Kidney (tissue), 14 donors: ENCODE data around the gene CCDC38. TPM values are rescaled to one million over a fixed set of nuclear protein-coding genes. Genes with fewer than 3 reads are reported as not detected.

Source experiments
- DNase-seq, 5 donors: peaks; one replicate each; pipeline ENCODE4 v3.0.0-alpha.2; 2013 to 2020
- FAIRE-seq: peaks from 2 replicates; lab custom pipeline; 2012; peaks lifted over from hg19 to GRCh38; lab: Jason Lieb, UNC
- H3K27ac ChIP-seq, 2 donors: one replicate each; pipeline ENCODE4 v1.7.0; 2013; ENCODE audit warnings: low read depth in 2 of 2, low read length in 2 of 2, inconsistent platforms in 1 of 2
- H3K27me3 ChIP-seq: one replicate; pipeline ENCODE4 v1.7.1; 2013; ENCODE audit warnings: low read length, inconsistent platforms; ENCODE audit not compliant: control insufficient read depth, insufficient read depth
- H3K36me3 ChIP-seq, 3 donors: one replicate each; pipeline versions ENCODE4 v1.7.0 to v1.7.1; 2013; ENCODE audit warnings: low read length in 3 of 3, control low read depth in 1 of 3, inconsistent platforms in 1 of 3; ENCODE audit not compliant: insufficient read depth in 3 of 3, control insufficient read depth in 2 of 3
- H3K4me1 ChIP-seq, 3 donors: one replicate each; pipeline versions ENCODE4 v1.7.0 to v1.7.1; 2013; ENCODE audit warnings: low read length in 3 of 3, inconsistent platforms in 1 of 3, low read depth in 1 of 3; ENCODE audit not compliant: control insufficient read depth in 2 of 3, insufficient read depth in 2 of 3
- H3K4me3 ChIP-seq, 3 donors: one replicate each; pipeline versions ENCODE4 v1.7.0 to v1.8.1; 2013; ENCODE audit warnings: low read length in 3 of 3, control low read depth in 1 of 3, inconsistent platforms in 1 of 3
- H3K9ac ChIP-seq, 3 donors: one replicate each; pipeline versions ENCODE4 v1.7.0 to v1.7.1; 2013; ENCODE audit warnings: low read length in 3 of 3, control low read depth in 1 of 3, inconsistent platforms in 1 of 3
- H3K9me3 ChIP-seq, 3 donors: one replicate each; pipeline versions ENCODE4 v1.7.0 to v1.7.1; 2013; ENCODE audit warnings: low read length in 3 of 3, control low read depth in 1 of 3, inconsistent platforms in 1 of 3; ENCODE audit not compliant: control insufficient read depth in 2 of 3, insufficient read depth in 1 of 3
- CTCF ChIP-seq: IDR thresholded peaks from 3 replicates; pipeline ENCODE4 v1.5.1; 2012; ENCODE audit warnings: mild to moderate bottlenecking, moderate library complexity, borderline replicate concordance; ENCODE audit not compliant: insufficient read depth; ENCODE audit errors: extremely low read depth
- intact Hi-C: fragments of 100-400 bp; cut with DNase I; formaldehyde crosslinking; loops from one replicate; pipeline ENCODE4 v1.11.1; 2022
- polyA plus RNA-seq: library from polyadenylated mRNA; stranded (reverse); fragments of 350-450 nt; fragmentation: Illumina TruSeq; extraction: RNeasy Lipid Tissue Mini Kit (QIAGEN cat#74804); gene quantifications from one replicate; pipeline ENCODE4 v1.2.3, GENCODE V29; 2014; ENCODE audit warnings: low read depth, low replicate concordance; ENCODE audit not compliant: insufficient read depth
- total RNA-seq: library from RNA; stranded (reverse); fragmentation: NEBNext Ultra II Directional; extraction: Animal tissue kit (Norgen Biotek cat#: 25700); gene quantifications from one replicate; pipeline ENCODE4 v1.2.1, GENCODE V29; 2021
- donor health status: control.
- donor health status: control.
- donor health status: control.
- donor health status: control.
- donor health status: control.
- donor health status: DM: yes; HTN: yes; CAD: no.
- donor health status: Normal renal cell carcinoma (clear cell type).

CCDC38 gene
- total and polyA plus RNA-seq, 2 donors from 2014 or later, result 0.31 TPM; not detected in 1

- Histone ChIP-seq H3K4me1 (peaks cover 0 to 5% (median 0%) of the 10 kb centered on the region in 3 donors), H3K27ac (no peak overlapping the region), H3K9ac (no peak overlapping the region), H3K9me3 (no peaks in the 10 kb centered on the region), H3K27me3 (no peaks in the 10 kb centered on the region), H3K36me3 (no peaks in the 10 kb centered on the region), H3K4me3 (peak overlapping the region in 1 of 3 donors; percentile 86)
- DNase-seq (no peak), FAIRE-seq (no peak)
- intact Hi-C loops, result no loop called here
- no peak for TF ChIP-seq CTCF
Measured at GRCh38 chr12:95944108-95944704, 1.8 kb upstream of the CCDC38 start.

- peak within 1 kb of the TSS; percentile 84 to 92 (median 86) for H3K4me3 ChIP-seq
- H3K4me1 ChIP-seq, result peaks cover 0 to 5% (median 0%) of the 10 kb centered on the region in 3 donors
- peak within 1 kb of the TSS; percentile 67 to 73 (median 69) for H3K9ac ChIP-seq
- peak; percentile 69 to 85 (median 75) for DNase-seq
- intact Hi-C loops, result no loop called here
- no peak for FAIRE-seq
- peak within 1 kb of the TSS; percentile 32 to 76 for H3K27ac ChIP-seq
- no peaks in the 10 kb centered on the region for H3K9me3 ChIP-seq
- TF ChIP-seq CTCF, result peak; percentile 22
- H3K36me3 ChIP-seq, result no peaks in the 10 kb centered on the region
- H3K27me3 ChIP-seq, result no peaks in the 10 kb centered on the region
Measured at GRCh38 chr12:95943330-95943842, 972 bp upstream of the CCDC38 start, which contains the start of gene AMDHD1. AMDHD1 (plus strand) TSS chr12:95943331; CDS start chr12:95943399, 68 bp downstream.

- no peaks in the 10 kb centered on the region for H3K36me3 ChIP-seq
- peaks cover 0 to 5% (median 0%) of the 10 kb centered on the region in 3 donors for H3K4me1 ChIP-seq
- intact Hi-C loops, result no loop called here
- peak overlapping the region; percentile 30 to 73 (median 49) for H3K9ac ChIP-seq
- DNase-seq (peak in 1 of 5 donors; percentile 29), FAIRE-seq (no peak)
- H3K4me3 ChIP-seq, result peak overlapping the region; percentile 84 to 92 (median 86)
- no peaks in the 10 kb centered on the region for H3K9me3 ChIP-seq
- no peaks in the 10 kb centered on the region for H3K27me3 ChIP-seq
- no peak for TF ChIP-seq CTCF
- H3K27ac ChIP-seq, result peak overlapping the region; percentile 32 to 76
Measured at GRCh38 chr12:95942101-95942523, 302 bp downstream of the CCDC38 start.
